Testis (tissue), 3 donors: ENCODE results near the gene FEV. TPM values are rescaled to one million over a fixed set of nuclear protein-coding genes. Genes with fewer than 3 reads are reported as not detected.

Experiments used
- DNase-seq: peaks from one replicate; pipeline ENCODE4 v3.0.0-alpha.2; 2019
- H3K27ac ChIP-seq, 2 donors: fragments of 200-600 bp; sonication (generic); one replicate each; pipeline ENCODE4 v1.5.1; 2019
- H3K27me3 ChIP-seq: fragments of 200-600 bp; sonication (generic); one replicate; pipeline ENCODE4 v1.5.1; 2019
- H3K36me3 ChIP-seq: fragments of 200-600 bp; sonication (generic); one replicate; pipeline ENCODE4 v1.5.1; 2017; ENCODE audit warnings: low read depth; ENCODE audit errors: missing control alignments
- H3K4me1 ChIP-seq: fragments of 200-600 bp; sonication (generic); one replicate; pipeline ENCODE4 v1.5.1; 2019
- H3K4me3 ChIP-seq, 2 donors: fragments of 200-600 bp; sonication (generic); one replicate each; pipeline ENCODE4 v1.5.1; 2017 to 2019
- H3K9me3 ChIP-seq: fragments of 200-600 bp; sonication (generic); one replicate; pipeline ENCODE4 v1.5.1; 2017
- CTCF ChIP-seq, 3 experiments: fragments of 450-650 bp in 2 of 3; fragments of 200-600 bp in 1 of 3; sonication (generic) in 1 of 3; IDR thresholded peaks; one replicate each; pipeline ENCODE4 v1.5.1; 2016 to 2019; ENCODE audit warnings: antibody characterized with exemption in 3 of 3, mild to moderate bottlenecking in 2 of 3, moderate library complexity in 1 of 3
- POLR2A ChIP-seq: fragments of 450-650 bp; IDR thresholded peaks from one replicate; pipeline ENCODE4 v1.6.1; 2017; ENCODE audit warnings: antibody characterized with exemption, mild to moderate bottlenecking, moderate library complexity
- WGBS, 2 donors: methylation state at CpG; one replicate each; pipeline ENCODE4 v1.1.5; 2018; 5-methylcytosine and 5-hydroxymethylcytosine counted together
- intact Hi-C: fragments of 100-400 bp; cut with DNase I; formaldehyde crosslinking; loops from one replicate; pipeline ENCODE4 v1.15.1; 2023; ENCODE audit warnings: low total_unique reads
- polyA plus RNA-seq: library from polyadenylated mRNA; stranded (reverse); fragments of 350-450 nt; fragmentation: Illumina TruSeq; extraction: RNeasy Lipid Tissue Mini Kit (QIAGEN cat#74804); gene quantifications from one replicate; pipeline ENCODE4 v1.2.3, GENCODE V29; 2014; ENCODE audit warnings: low read depth, low replicate concordance; ENCODE audit not compliant: insufficient read depth
- total RNA-seq, 2 donors: library from RNA; depleted of rRNA; stranded (reverse); fragments of >200 nt; gene quantifications; one replicate each; pipeline ENCODE4 v1.2.3, GENCODE V29; 2016

FEV gene
- total and polyA plus RNA-seq, 3 donors from 2014 or later = not detected

GRCh38 chr2:219009294-219009693, 24.3 kb upstream of the FEV start:
- Histone ChIP-seq H3K27me3 (no peaks in the 10 kb centered on the region), H3K27ac (no peak overlapping the region), H3K4me1 (no peaks in the 10 kb centered on the region), H3K4me3 (no peak overlapping the region), H3K36me3 (no peaks in the 10 kb centered on the region), H3K9me3 (no peaks in the 10 kb centered on the region)
- 64 to 73% methylated on average over 2 of the region's 2 CpGs for WGBS, 2 donors
- intact Hi-C loops = no loop called here
- TF ChIP-seq POLR2A (no peak), CTCF (IDR thresholded peaks at IDR 0.05) (no peak)
- DNase-seq = no peak

- DNase-seq = no peak
- no peak overlapping the region for H3K4me3 ChIP-seq
- intact Hi-C loops = no loop called here
- peaks cover 17% of the 10 kb centered on the region for H3K4me1 ChIP-seq
- no peak overlapping the region for H3K27ac ChIP-seq
- H3K36me3 ChIP-seq = no peaks in the 10 kb centered on the region
- no peaks in the 10 kb centered on the region for H3K27me3 ChIP-seq
- TF ChIP-seq POLR2A (no peak), CTCF (IDR thresholded peaks at IDR 0.05) (no peak)
- no peaks in the 10 kb centered on the region for H3K9me3 ChIP-seq
- 88 to 91% methylated on average over 3 of the region's 3 CpGs for WGBS, 2 donors
These were observed 19.0 kb upstream of the FEV start for GRCh38 chr2:219003979-219004378.

GRCh38 chr2:219003267-219003634, 18.3 kb upstream of the FEV start:
- Histone ChIP-seq H3K4me3 (peak overlapping the region in 1 of 2 donors; percentile 21), H3K36me3 (no peaks in the 10 kb centered on the region), H3K27ac (no peak overlapping the region), H3K9me3 (no peaks in the 10 kb centered on the region), H3K4me1 (peaks cover 17% of the 10 kb centered on the region), H3K27me3 (no peaks in the 10 kb centered on the region)
- TF ChIP-seq CTCF (IDR thresholded peaks at IDR 0.05) = peak in 1 of 3 experiments; percentile 9
- TF ChIP-seq POLR2A = no peak
- no peak for DNase-seq
- intact Hi-C loops = no loop called here
- WGBS, 2 donors = 2 to 8% methylated on average over 16 of the region's 20 CpGs

- 1 to 2% methylated on average over 18 to 49 of the region's 72 CpGs for WGBS, 2 donors
- H3K36me3 ChIP-seq = no peaks in the 10 kb centered on the region
- H3K27me3 ChIP-seq = no peaks in the 10 kb centered on the region
- peak overlapping the region in 1 of 2 donors; percentile 21 for H3K4me3 ChIP-seq
- TF ChIP-seq CTCF (IDR thresholded peaks at IDR 0.05) (peak in 2 of 3 experiments; percentile 7 to 18), POLR2A (no peak)
- DNase-seq = peak; percentile 82
- no peaks in the 10 kb centered on the region for H3K9me3 ChIP-seq
- peaks cover 17% of the 10 kb centered on the region for H3K4me1 ChIP-seq
- intact Hi-C loops = no loop called here
- no peak overlapping the region for H3K27ac ChIP-seq
These were observed 17.6 kb upstream of the FEV start for GRCh38 chr2:219002395-219003266.
